ENCODE results near the gene LPIN1.
A peak's percentile ranks its signal among the peaks of the same experiment; 100 is the strongest.
"Not testable (repeated sequence)": the region's sequence is repeated elsewhere in the genome, so short reads cannot be mapped to it uniquely, and the experiment has no call there.

Gene LPIN1

GRCh38 chr2:11716689-11717321 is 29.6 kb upstream of the LPIN1 start:
- DNase-seq: no peak

DNA sequence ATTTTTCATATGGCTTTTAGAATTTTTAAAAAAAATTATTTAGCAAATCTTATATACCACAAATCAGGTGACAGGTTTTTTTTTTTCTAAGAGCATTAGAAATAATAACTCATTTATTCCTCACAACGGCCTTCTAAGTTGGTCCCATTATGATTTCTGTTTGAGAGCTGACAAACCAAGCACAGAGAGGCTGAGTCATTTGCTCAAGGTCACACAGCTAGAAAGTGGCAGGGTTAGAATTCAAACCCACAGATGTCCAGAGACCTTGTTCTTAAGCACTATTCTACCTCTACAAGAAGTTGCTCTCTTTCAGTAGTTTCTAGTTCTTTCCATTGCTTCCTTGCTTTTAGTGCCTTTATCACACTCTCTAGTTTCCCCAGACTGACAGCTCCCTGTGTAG is 28.8 kb upstream of the LPIN1 start:
- no peak for DNase-seq

DNA sequence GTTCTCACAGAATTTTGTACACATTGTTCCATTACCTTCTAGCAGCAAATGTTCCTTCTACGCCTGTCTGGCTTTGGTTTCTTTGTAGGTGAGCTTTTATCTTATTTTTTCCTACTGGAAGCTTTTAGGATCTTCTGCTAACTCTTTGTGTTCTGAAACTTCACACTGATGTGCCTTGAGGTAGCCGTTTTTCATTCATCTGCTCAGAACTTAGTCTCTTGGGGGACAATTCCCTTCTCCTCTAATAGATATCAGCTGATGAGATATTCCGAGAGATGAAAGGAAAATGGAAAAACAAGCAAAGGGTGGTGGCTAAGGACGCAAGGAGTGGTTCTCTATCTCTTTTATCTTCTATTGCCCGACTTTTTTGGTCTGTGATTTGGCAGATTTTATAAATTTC is 27.8 kb upstream of the LPIN1 start:
- DNase-seq: no peak

- DNase-seq: no peak
Measured at GRCh38 chr2:11719230-11719977, 27.0 kb upstream of the LPIN1 start.

DNA sequence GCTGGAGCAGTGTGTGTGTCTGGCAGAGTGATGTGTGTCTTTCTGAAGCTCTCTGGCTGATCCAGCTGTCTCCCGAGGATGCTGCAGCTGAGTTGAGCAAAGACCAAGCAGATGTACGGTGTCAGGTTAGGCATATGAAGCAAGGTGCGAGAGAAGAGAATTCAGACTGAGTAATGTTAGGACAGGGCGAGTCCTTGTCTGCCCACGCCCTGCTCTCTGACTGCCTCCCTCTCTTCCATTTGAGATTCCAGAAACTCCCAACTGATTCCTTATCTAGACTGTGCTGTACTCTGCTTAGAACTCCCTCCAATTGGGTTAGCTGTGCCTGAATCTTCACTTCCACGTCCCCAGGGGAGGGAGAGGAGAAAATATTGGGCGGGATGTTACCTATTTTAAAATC is 25.7 kb upstream of the LPIN1 start:
- DNase-seq: no peak

GRCh38 chr2:11722292-11723060 is 24.0 kb upstream of the LPIN1 start:
- DNase-seq: no peak

DNA sequence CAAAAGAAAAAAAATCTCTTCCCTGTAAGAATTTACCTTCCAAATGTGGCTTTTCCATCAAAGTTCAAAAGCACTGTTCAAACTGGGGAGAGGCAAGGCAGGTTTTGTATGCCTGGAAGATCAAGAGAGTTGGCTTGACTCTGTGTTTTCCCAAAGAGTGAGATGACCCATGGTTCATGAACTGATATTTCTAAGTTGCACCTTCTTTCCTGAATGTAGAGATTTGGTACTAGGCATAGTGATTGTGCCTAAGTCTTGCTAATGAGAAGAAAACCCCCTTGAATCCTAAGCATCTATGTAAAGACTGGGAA is 23.4 kb upstream of the LPIN1 start:
- DNase-seq: no peak

DNA sequence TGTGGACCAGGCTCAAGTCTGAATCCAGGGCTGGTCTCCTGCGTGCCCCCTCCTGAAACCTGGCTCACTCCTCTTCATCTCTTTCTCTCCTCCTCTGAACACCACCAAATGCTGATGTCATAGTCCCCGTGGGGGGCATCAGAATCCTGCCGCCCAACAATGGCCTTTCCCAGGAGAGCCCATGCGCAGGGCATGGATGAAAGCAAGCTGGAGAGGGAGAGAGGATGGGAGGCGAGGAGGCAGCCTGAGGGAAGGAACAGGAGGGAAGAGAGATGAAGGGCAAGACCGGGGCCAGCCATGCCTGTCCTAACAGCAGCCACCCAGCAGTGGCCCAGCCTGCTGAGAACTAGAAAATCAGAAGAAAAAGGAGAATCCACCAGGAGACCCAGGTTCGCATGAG is 22.3 kb upstream of the LPIN1 start:
- no peak for DNase-seq

DNA sequence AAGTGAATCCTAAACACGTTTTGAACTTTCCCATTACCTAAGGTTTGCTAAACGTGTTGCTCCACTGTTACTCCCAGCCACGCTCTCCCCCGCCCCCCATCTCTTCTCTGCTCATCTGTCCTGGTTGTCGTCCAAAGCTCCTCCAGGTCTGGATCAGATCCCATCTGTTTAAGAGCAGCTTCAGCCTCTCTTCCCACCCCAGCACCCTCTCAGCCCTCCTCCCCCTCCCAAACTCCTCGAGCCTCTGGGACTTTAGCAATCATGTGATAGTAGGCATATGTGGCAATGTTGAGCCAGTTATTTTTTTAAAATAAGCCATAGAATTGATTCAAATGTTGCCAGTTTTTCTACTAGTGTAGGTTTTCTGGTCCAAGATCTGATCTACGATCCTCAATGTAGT is 20.0 kb upstream of the LPIN1 start:
- peak in 6 of 58 donors; percentile 6 to 34 (median 24) for DNase-seq

GRCh38 chr2:11729362-11730212 is 16.8 kb upstream of the LPIN1 start:
- no peak for DNase-seq

DNA sequence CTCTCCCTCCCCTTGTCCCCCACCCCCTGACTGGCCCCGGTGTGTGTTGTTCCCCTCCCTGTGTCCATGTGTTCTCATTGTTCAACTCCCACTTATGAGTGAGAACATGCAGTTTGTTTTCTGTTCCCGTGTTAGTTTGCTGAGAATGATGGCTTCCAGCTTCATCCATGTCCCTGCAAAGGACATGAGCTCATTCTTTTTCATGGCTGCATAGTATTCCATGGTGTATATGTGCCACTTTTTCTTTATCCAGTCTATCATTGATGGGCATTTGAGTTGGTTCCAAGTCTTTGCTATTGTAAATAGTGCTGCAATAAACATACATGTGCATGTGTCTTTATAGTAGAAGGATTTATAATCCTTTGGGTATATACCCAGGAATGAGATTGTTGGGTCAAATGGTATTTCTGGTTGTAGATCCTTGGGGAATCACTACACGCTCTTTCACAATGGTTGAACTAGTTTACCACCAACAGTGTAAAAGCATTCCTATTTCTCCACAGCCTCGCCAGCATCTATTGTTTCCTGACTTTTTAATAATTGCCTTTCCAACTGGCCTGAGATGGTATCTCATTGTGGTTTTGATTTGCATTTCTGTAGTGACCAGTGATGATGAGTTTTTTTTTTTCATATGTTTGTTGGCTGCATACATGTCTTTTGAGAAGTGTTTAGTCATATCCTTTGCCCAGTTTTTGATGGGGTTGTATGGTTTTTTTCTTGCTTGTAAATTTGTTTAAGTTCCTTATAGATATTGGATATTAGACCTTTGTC is 15.0 kb upstream of the LPIN1 start:
- not testable (repeated sequence) for DNase-seq

GRCh38 chr2:11732587-11732986 is 13.8 kb upstream of the LPIN1 start:
- no peak for DNase-seq

- DNase-seq: not testable (repeated sequence)
Measured at GRCh38 chr2:11737852-11738251, 8.6 kb upstream of the LPIN1 start.

DNA sequence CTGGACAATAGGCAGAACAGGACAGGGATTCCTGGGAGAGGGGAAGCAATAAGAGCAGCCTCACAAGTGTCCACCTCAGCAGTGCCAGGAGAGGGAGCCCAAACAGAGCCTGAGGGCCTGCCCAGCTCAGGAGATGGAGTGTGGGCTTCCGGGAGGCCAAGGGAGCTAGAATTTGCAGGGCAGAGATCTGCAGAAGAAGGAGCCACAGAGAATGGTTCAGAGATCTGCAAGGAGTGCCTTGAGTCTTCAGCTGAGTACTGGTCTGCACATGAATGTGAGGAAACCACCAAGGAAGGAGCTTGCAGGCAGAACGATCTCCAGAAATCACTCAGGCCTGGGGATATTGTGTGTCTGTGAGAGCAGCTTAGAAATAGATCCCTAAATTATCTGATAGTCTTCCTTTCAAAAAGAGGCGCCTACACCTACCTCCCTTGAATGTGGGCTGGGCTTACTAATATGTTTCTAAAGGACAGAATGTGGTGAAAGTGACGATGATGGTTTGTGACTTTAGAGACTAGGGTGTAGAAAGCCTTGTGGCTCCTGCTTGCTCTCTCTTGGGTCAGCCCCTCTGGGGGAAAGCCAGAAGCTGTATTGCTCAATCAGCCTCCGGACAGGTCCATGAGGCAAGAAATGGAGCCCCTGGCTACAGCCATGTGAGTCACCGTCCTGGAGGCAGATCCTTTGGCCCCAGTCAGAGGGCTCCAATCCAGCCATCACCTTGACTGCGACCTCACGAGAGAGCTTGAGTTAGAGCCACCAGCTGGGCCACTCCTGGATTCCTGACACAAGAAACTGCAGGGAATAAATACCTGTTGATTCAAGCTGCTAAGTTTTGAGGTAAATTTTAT is 7.6 kb upstream of the LPIN1 start:
- peak in 15 of 58 donors; percentile 8 to 67 (median 26) for DNase-seq

GRCh38 chr2:11740723-11741122 is 5.7 kb upstream of the LPIN1 start:
- no peak for DNase-seq

GRCh38 chr2:11742317-11742701 is 4.1 kb upstream of the LPIN1 start:
- DNase-seq: no peak

DNA sequence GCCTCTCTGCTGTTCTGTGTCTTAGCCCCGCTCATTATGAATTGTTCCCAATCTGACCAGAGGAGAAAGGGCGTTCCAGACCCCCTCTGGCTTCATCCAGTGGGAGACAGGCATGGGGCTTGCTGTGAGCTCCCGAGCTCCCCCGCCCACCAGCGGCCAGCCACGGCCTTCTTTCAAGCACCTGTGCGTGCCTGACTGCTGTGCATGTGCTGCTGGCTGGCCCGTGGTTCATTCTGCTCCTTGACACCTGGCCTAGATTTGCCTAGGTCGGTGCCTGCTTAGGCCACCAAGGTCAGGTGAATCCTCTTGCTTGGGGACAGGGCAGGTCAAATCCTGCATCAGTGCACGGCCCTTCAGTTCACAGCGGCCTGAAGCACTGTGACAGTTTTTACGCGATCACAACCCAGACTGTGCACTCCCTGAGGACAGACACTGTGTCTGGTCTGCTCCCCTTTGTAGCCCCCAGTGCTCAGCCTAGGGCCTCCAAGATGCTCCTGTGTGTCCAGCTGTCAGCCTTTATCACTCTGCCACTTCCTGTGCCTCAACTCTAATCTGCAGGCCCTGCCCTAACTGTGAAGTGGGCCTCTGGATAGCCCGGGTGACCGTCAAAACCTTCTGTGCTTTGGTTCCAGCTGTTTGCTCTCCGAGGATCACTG is 3.6 kb upstream of the LPIN1 start:
- no peak for DNase-seq

GRCh38 chr2:11743366-11743765 is 3.1 kb upstream of the LPIN1 start:
- no peak for DNase-seq

DNA sequence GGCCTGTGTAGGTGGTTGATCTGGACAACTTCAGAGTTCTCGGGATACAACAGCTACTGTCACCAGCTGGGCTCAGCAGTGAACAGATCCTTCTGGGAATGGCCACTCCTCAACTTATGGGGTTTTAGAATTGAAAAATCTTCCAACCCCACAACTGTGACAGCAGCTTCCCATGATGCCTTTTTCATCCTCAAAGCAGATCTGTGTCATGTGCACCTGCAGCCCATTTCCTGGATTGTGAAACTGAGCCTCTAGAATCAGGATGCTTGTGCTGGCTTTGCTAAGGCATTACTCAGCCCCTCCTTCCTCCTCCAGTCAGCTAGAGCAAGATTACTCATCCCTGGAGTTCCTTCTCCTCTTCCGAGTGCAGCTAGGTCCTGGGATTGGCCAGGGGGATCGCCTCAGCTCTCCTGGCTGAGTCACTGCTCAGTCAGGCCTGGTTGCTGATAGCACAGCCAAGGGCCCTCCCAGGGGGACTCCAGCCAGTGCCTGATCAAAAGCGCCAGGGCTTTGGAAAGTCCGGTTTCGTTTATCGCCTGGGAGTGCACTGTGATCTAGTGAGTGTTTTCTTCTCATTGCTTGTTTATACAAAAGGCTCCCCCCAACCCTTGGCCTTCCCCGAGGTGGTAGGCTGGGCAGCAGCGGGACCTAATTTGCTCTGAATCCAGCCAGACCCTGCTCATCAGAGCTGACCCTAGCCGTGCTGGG is 2.4 kb upstream of the LPIN1 start:
- DNase-seq: peak in 55 of 58 donors; percentile 20 to 88 (median 72)

Data from anterior cingulate cortex (tissue), 58 donors.